ENCODE results near the gene SGSM2.

GRCh38 chr17:2297023-2297422 is 40.3 kb upstream of the SGSM2 start:
- no peak for TF ChIP-seq REST (IDR thresholded peaks at IDR 0.05; ENCODE audit: insufficient read depth in 1 of 2, low read depth in 2 of 2, low read length in 2 of 2)
- no peak for TF ChIP-seq POLR2AphosphoS5 (IDR thresholded peaks at IDR 0.05; ENCODE audit: low read depth, low read length)
